ENCODE data around the gene NKTR.

DNA sequence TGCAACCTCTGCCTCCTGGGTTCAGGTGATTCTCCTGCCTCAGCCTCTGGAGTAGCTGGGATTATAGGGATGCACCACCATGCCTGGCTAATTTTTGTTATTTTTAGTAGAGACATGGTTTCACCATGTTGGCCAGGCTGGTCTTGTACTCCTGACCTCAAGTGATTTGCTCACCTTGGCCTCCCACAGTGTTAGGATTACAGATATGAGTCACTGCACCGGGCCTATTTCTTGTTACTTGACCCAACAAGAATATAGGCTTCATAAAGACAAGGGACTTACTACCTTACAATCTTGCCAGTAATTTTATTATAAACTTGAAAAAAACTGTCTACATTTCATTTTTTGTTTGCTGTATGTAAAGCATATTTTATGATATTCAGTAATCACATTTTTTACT is 31.7 kb downstream of the NKTR start:
- TF ChIP-seq EZH2 (IDR thresholded peaks at IDR 0.05; ENCODE audit: borderline replicate concordance, low read depth, low read length, poor library complexity, severe bottlenecking), result no peak
- TF ChIP-seq CTCF (conservative IDR thresholded peaks at IDR 0.05; ENCODE audit: low read depth, low read length), result no peak

All from A673 (cell line).